ENCODE measurements around the gene KLHL2. TPM values are rescaled to one million over a fixed set of nuclear protein-coding genes. Genes with fewer than 3 reads are reported as not detected.
A peak's percentile ranks its signal among the peaks of the same experiment; 100 is the strongest.

Gene KLHL2
- total RNA-seq, 1 donor = 16.4 TPM

- TF ChIP-seq CTCF (IDR thresholded peaks at IDR 0.05; ENCODE audit: insufficient read depth, low read depth, low read length) = no peak
- peak; percentile 63 for DNase-seq (ENCODE audit: low read depth)
Measured at GRCh38 chr4:165301833-165302232, 94.5 kb downstream of the KLHL2 start.

GRCh38 chr4:165302658-165303057, 95.3 kb downstream of the KLHL2 start:
- DNase-seq (ENCODE audit: low read depth) = no peak
- no peak for TF ChIP-seq CTCF (IDR thresholded peaks at IDR 0.05; ENCODE audit: insufficient read depth, low read depth, low read length)

More at GRCh38 chr4:165301833-165302232, 94.5 kb downstream of the KLHL2 start:
- peak overlapping the region; percentile 47 for H3K4me3 ChIP-seq (ENCODE audit: low read depth, low read length)

GRCh38 chr4:165308166-165308565, 100.8 kb downstream of the KLHL2 start:
- TF ChIP-seq CTCF (IDR thresholded peaks at IDR 0.05; ENCODE audit: insufficient read depth, low read depth, low read length) = no peak
- DNase-seq (ENCODE audit: low read depth) = no peak
- H3K4me3 ChIP-seq (ENCODE audit: low read depth, low read length) = no peak overlapping the region

More at GRCh38 chr4:165302658-165303057, 95.3 kb downstream of the KLHL2 start:
- H3K4me3 ChIP-seq (ENCODE audit: low read depth, low read length) = no peak overlapping the region

- no peak for TF ChIP-seq CTCF (IDR thresholded peaks at IDR 0.05; ENCODE audit: insufficient read depth, low read depth, low read length)
- H3K4me3 ChIP-seq (ENCODE audit: low read depth, low read length) = no peak overlapping the region
- no peak for DNase-seq (ENCODE audit: low read depth)
Measured at GRCh38 chr4:165308606-165309005, 101.2 kb downstream of the KLHL2 start.

GRCh38 chr4:165309456-165309855, 102.1 kb downstream of the KLHL2 start:
- TF ChIP-seq CTCF (IDR thresholded peaks at IDR 0.05; ENCODE audit: insufficient read depth, low read depth, low read length) = no peak
- DNase-seq (ENCODE audit: low read depth) = no peak
- H3K4me3 ChIP-seq (ENCODE audit: low read depth, low read length) = no peak overlapping the region

GRCh38 chr4:165312506-165312905, 105.1 kb downstream of the KLHL2 start:
- TF ChIP-seq CTCF (IDR thresholded peaks at IDR 0.05; ENCODE audit: insufficient read depth, low read depth, low read length) = no peak
- DNase-seq (ENCODE audit: low read depth) = peak; percentile 62
- H3K4me3 ChIP-seq (ENCODE audit: low read depth, low read length) = no peak overlapping the region

GRCh38 chr4:165319030-165319429, 111.7 kb downstream of the KLHL2 start:
- no peak for DNase-seq (ENCODE audit: low read depth)
- TF ChIP-seq CTCF (IDR thresholded peaks at IDR 0.05; ENCODE audit: insufficient read depth, low read depth, low read length) = no peak
- H3K4me3 ChIP-seq (ENCODE audit: low read depth, low read length) = no peak overlapping the region

Data from fibroblast of villous mesenchyme (primary cell).